GM18909 (cell line): ENCODE results near the gene FAM236B.
A peak's percentile ranks its signal among the peaks of the same experiment; 100 is the strongest.
"Not testable (repeated sequence)": the region's sequence is repeated elsewhere in the genome, so short reads cannot be mapped to it uniquely, and the experiment has no call there.

Source experiments
- ATAC-seq: cut with Tn5 transposase; IDR thresholded peaks from one replicate; pipeline ENCODE4 v1.9.1; 2021; ENCODE audit warnings: mild to moderate bottlenecking; ENCODE audit not compliant: unreplicated experiment, poor library complexity

Gene FAM236B

GRCh38 chrX:72782560-72782959 lies at the start of gene FAM236B:
FAM236B (minus strand) TSS chrX:72782660; CDS start chrX:72782560, 100 bp downstream.
- not testable (repeated sequence) for ATAC-seq

GRCh38 chrX:72830701-72831100 lies 48.2 kb upstream of the FAM236B start:
- ATAC-seq, result not testable (repeated sequence)

GRCh38 chrX:72808110-72808509 lies 25.6 kb upstream of the FAM236B start, which contains the start of gene FAM236D:
FAM236D (minus strand) TSS chrX:72808210; CDS start chrX:72808110, 100 bp downstream.
- ATAC-seq, result not testable (repeated sequence)

- not testable (repeated sequence) for ATAC-seq
Observed at GRCh38 chrX:72790390-72790789, 7.9 kb upstream of the FAM236B start.

GRCh38 chrX:72788142-72788541 lies 5.7 kb upstream of the FAM236B start:
- ATAC-seq, result not testable (repeated sequence)

GRCh38 chrX:72783964-72784363 lies 1.5 kb upstream of the FAM236B start:
- not testable (repeated sequence) for ATAC-seq

- ATAC-seq, result not testable (repeated sequence)
Observed at GRCh38 chrX:72783365-72783936, 991 bp upstream of the FAM236B start.

- not testable (repeated sequence) for ATAC-seq
Observed at GRCh38 chrX:72778146-72778545, 4.3 kb downstream of the FAM236B start.

- peak; percentile 75 for ATAC-seq
Observed at GRCh38 chrX:72777467-72777790, 5.0 kb downstream of the FAM236B start.

- peak; percentile 74 for ATAC-seq
Observed at GRCh38 chrX:72776653-72777466, 5.6 kb downstream of the FAM236B start, which contains the start of gene DMRTC1B. DMRTC1B (plus strand) TSS chrX:72776890; CDS start chrX:72845136, 68,246 bp downstream.

GRCh38 chrX:72760454-72760853 lies 22.0 kb downstream of the FAM236B start:
- ATAC-seq, result not testable (repeated sequence)

GRCh38 chrX:72748545-72748944 lies 33.9 kb downstream of the FAM236B start:
- not testable (repeated sequence) for ATAC-seq

GRCh38 chrX:72745546-72745945 lies 36.9 kb downstream of the FAM236B start:
- not testable (repeated sequence) for ATAC-seq

GRCh38 chrX:72735561-72735960 lies 46.9 kb downstream of the FAM236B start:
- ATAC-seq, result no peak

- not testable (repeated sequence) for ATAC-seq
Observed at GRCh38 chrX:72733636-72734035, 48.8 kb downstream of the FAM236B start.
